ENCODE data around the gene COL28A1. TPM values are rescaled to one million over a fixed set of nuclear protein-coding genes. Genes with fewer than 3 reads are reported as not detected.
"Not testable (repeated sequence)": the region's sequence is repeated elsewhere in the genome, so short reads cannot be mapped to it uniquely, and the experiment has no call there.

The COL28A1 gene
- total RNA-seq, 1 donor from 2014 or later: 5.1 TPM

GRCh38 chr7:7416031-7416858 is 119.4 kb downstream of the COL28A1 start:
- peak; percentile 75 for DNase-seq (ENCODE audit: low spot score)

GRCh38 chr7:7414791-7415603 is 120.7 kb downstream of the COL28A1 start:
- no peak for DNase-seq (ENCODE audit: low spot score)

GRCh38 chr7:7408001-7408770 is 127.5 kb downstream of the COL28A1 start:
- peak; percentile 57 for DNase-seq (ENCODE audit: low spot score)

- DNase-seq (ENCODE audit: low spot score): no peak
Measured at GRCh38 chr7:7405461-7405860, 130.2 kb downstream of the COL28A1 start.

- no peak for DNase-seq (ENCODE audit: low spot score)
Measured at GRCh38 chr7:7399707-7400106, 136.0 kb downstream of the COL28A1 start.

- no peak for DNase-seq (ENCODE audit: low spot score)
Measured at GRCh38 chr7:7395785-7396184, 139.9 kb downstream of the COL28A1 start.

- DNase-seq (ENCODE audit: low spot score): not testable (repeated sequence)
Measured at GRCh38 chr7:7388164-7388563, 147.5 kb downstream of the COL28A1 start.

GRCh38 chr7:7385421-7385820 is 150.3 kb downstream of the COL28A1 start:
- no peak for DNase-seq (ENCODE audit: low spot score)

GRCh38 chr7:7384228-7384627 is 151.4 kb downstream of the COL28A1 start:
- no peak for DNase-seq (ENCODE audit: low spot score)

- no peak for DNase-seq (ENCODE audit: low spot score)
Measured at GRCh38 chr7:7375538-7375937, 160.1 kb downstream of the COL28A1 start.

GRCh38 chr7:7370076-7370475 is 165.6 kb downstream of the COL28A1 start:
- no peak for DNase-seq (ENCODE audit: low spot score)

- no peak for DNase-seq (ENCODE audit: low spot score)
Measured at GRCh38 chr7:7369134-7369533, 166.5 kb downstream of the COL28A1 start.

- no peak for DNase-seq (ENCODE audit: low spot score)
Measured at GRCh38 chr7:7354674-7355073, 181.0 kb downstream of the COL28A1 start.

GRCh38 chr7:7352845-7353244 is 182.8 kb downstream of the COL28A1 start:
- peak; percentile 12 for DNase-seq (ENCODE audit: low spot score)

- DNase-seq (ENCODE audit: low spot score): no peak
Measured at GRCh38 chr7:7351832-7352231, 183.8 kb downstream of the COL28A1 start.

- DNase-seq (ENCODE audit: low spot score): no peak
Measured at GRCh38 chr7:7351156-7351555, 184.5 kb downstream of the COL28A1 start.

GRCh38 chr7:7349156-7349555 is 186.5 kb downstream of the COL28A1 start:
- DNase-seq (ENCODE audit: low spot score): no peak

GRCh38 chr7:7347045-7347444 is 188.6 kb downstream of the COL28A1 start:
- no peak for DNase-seq (ENCODE audit: low spot score)

- no peak for DNase-seq (ENCODE audit: low spot score)
Measured at GRCh38 chr7:7344583-7344982, 191.1 kb downstream of the COL28A1 start.

GRCh38 chr7:7335909-7336308 is 199.8 kb downstream of the COL28A1 start:
- no peak for DNase-seq (ENCODE audit: low spot score)

- no peak for DNase-seq (ENCODE audit: low spot score)
Measured at GRCh38 chr7:7335215-7335614, 200.5 kb downstream of the COL28A1 start.

- DNase-seq (ENCODE audit: low spot score): no peak
Measured at GRCh38 chr7:7333610-7334009, 202.1 kb downstream of the COL28A1 start.
